HG02763 (cell line): Measurements from ENCODE around the gene RAD51B.

ENCODE experiments used
- ATAC-seq: cut with Tn5 transposase; IDR thresholded peaks from one replicate; pipeline ENCODE4 v1.9.1; 2021; ENCODE audit warnings: mild to moderate bottlenecking, moderate library complexity; ENCODE audit not compliant: unreplicated experiment

RAD51B gene

GRCh38 chr14:68551045-68551683 lies 731.6 kb downstream of the RAD51B start:
- no peak for ATAC-seq

GRCh38 chr14:68552075-68552474 lies 732.5 kb downstream of the RAD51B start:
- no peak for ATAC-seq

- no peak for ATAC-seq
Measured at GRCh38 chr14:68552602-68553001, 733.0 kb downstream of the RAD51B start.

GRCh38 chr14:68553311-68553710 lies 733.7 kb downstream of the RAD51B start:
- ATAC-seq: no peak

- ATAC-seq: no peak
Measured at GRCh38 chr14:68554231-68554630, 734.7 kb downstream of the RAD51B start.

GRCh38 chr14:68556253-68556652 lies 736.7 kb downstream of the RAD51B start:
- no peak for ATAC-seq

- ATAC-seq: no peak
Measured at GRCh38 chr14:68557648-68558047, 738.1 kb downstream of the RAD51B start.

GRCh38 chr14:68558096-68558495 lies 738.5 kb downstream of the RAD51B start:
- ATAC-seq: no peak

GRCh38 chr14:68559949-68560348 lies 740.4 kb downstream of the RAD51B start:
- ATAC-seq: no peak

GRCh38 chr14:68561531-68562007 lies 742.0 kb downstream of the RAD51B start:
- ATAC-seq: no peak

- no peak for ATAC-seq
Measured at GRCh38 chr14:68562911-68563250, 743.3 kb downstream of the RAD51B start.

GRCh38 chr14:68563251-68564131 lies 743.9 kb downstream of the RAD51B start:
- no peak for ATAC-seq

GRCh38 chr14:68564191-68564825 lies 744.7 kb downstream of the RAD51B start:
- ATAC-seq: no peak

GRCh38 chr14:68564826-68565759 lies 745.5 kb downstream of the RAD51B start:
- ATAC-seq: no peak

GRCh38 chr14:68566075-68566474 lies 746.5 kb downstream of the RAD51B start:
- ATAC-seq: no peak

GRCh38 chr14:68568907-68569897 lies 749.6 kb downstream of the RAD51B start:
- ATAC-seq: no peak

GRCh38 chr14:68569970-68570409 lies 750.4 kb downstream of the RAD51B start:
- ATAC-seq: no peak

- ATAC-seq: no peak
Measured at GRCh38 chr14:68571114-68571591, 751.6 kb downstream of the RAD51B start.

GRCh38 chr14:68571928-68572525 lies 752.4 kb downstream of the RAD51B start:
- ATAC-seq: no peak
